Measurements from ENCODE around the gene DNAI4.

Gene DNAI4

DNA sequence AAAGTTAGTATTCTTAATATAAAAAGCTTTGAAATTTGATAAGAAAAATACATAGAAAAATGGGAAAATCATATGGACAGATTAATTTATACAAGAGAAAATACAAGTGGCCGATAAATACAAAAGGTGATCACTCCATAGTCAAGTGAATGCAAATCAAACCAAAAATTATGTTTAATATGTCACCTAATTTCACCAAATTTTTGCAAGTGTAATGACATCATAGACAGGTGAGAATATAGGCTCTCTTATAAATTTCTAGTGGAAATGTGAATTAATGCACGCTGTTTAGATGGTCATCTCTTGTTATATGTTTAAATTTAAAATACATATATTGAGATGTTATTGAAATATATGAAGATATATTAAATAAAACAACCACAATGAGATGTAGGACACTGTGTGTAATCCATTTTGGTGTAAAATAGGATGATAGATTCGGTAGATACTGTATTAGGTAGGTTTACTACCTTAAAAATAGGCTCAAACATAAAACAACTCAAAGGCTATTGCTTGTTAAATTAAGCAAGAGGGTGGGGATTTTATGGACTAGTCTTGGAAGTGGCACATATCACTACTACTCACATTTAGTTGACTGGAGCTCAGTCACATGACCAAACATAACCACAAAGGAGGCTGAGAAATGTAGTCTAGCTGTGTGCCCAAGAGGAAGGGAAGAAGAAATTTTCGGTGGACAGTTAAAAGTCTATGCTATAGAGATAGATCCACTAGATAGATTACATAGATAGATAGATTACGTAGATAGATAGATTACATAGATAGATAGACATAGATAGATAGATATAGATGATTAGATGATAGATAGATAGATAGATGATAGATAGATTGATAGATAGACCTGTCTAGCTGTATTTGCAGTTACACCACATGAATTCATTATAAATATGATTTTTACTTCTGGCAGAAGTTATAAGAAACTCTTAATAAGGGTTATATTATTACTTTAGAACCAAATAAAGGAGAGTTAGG lies 132.7 kb downstream of the DNAI4 start:
- no peaks in the 10 kb centered on the region for H3K9me3 ChIP-seq (ENCODE audit: control insufficient read depth, insufficient read depth, low read depth, low read length)
- H3K4me3 ChIP-seq (ENCODE audit: low read depth, low read length): no peak overlapping the region
- ChIA-PET POLR2A (no interaction called here), CTCF (no interaction called here)
- H3K36me3 ChIP-seq (ENCODE audit: control insufficient read depth in 2 of 2, insufficient read depth in 1 of 2, low read length in 2 of 2): no peaks in the 10 kb centered on the region
- no peaks in the 10 kb centered on the region for H3K4me1 ChIP-seq (ENCODE audit: control insufficient read depth, insufficient read depth, low read length)
- no peak overlapping the region for H3K27ac ChIP-seq (ENCODE audit: extremely low read depth, low read depth, low read length)
- TF ChIP-seq ZNF514 (tag by site-specific recombination; IDR thresholded peaks at IDR 0.05): no peak
- peak; percentile 86; the same call in 1 of the 2 replicates for TF ChIP-seq MZF1 (tag by site-specific recombination; IDR thresholded peaks at IDR 0.05; ENCODE audit: borderline replicate concordance)
- TF ChIP-seq, protein P1, sequence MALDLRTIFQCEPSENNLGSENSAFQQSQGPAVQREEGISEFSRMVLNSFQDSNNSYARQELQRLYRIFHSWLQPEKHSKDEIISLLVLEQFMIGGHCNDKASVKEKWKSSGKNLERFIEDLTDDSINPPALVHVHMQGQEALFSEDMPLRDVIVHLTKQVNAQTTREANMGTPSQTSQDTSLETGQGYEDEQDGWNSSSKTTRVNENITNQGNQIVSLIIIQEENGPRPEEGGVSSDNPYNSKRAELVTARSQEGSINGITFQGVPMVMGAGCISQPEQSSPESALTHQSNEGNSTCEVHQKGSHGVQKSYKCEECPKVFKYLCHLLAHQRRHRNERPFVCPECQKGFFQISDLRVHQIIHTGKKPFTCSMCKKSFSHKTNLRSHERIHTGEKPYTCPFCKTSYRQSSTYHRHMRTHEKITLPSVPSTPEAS (tag by site-specific recombination; IDR thresholded peaks at IDR 0.05): no peak
- TF ChIP-seq YY2 (tag by site-specific recombination; IDR thresholded peaks at IDR 0.05): no peak
- TF ChIP-seq, protein P2, sequence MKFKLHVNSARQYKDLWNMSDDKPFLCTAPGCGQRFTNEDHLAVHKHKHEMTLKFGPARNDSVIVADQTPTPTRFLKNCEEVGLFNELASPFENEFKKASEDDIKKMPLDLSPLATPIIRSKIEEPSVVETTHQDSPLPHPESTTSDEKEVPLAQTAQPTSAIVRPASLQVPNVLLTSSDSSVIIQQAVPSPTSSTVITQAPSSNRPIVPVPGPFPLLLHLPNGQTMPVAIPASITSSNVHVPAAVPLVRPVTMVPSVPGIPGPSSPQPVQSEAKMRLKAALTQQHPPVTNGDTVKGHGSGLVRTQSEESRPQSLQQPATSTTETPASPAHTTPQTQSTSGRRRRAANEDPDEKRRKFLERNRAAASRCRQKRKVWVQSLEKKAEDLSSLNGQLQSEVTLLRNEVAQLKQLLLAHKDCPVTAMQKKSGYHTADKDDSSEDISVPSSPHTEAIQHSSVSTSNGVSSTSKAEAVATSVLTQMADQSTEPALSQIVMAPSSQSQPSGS (tag by site-specific recombination; IDR thresholded peaks at IDR 0.05; ENCODE audit: low read depth): peak; percentile 63
- TF ChIP-seq ZBTB48 (tag by site-specific recombination; IDR thresholded peaks at IDR 0.05): no peak
- no peak for TF ChIP-seq ZNF785 (tag by site-specific recombination; IDR thresholded peaks at IDR 0.05)
- TF ChIP-seq ZNF701 (tag by site-specific recombination; IDR thresholded peaks at IDR 0.05): no peak
- no peak for TF ChIP-seq ZNF175 (tag by site-specific recombination; IDR thresholded peaks at IDR 0.05)
- no peak for TF ChIP-seq ZNF302 (tag by site-specific recombination; IDR thresholded peaks at IDR 0.05; ENCODE audit: low read depth)
- TF ChIP-seq ZNF677 (tag by site-specific recombination; IDR thresholded peaks at IDR 0.05): no peak

DNA sequence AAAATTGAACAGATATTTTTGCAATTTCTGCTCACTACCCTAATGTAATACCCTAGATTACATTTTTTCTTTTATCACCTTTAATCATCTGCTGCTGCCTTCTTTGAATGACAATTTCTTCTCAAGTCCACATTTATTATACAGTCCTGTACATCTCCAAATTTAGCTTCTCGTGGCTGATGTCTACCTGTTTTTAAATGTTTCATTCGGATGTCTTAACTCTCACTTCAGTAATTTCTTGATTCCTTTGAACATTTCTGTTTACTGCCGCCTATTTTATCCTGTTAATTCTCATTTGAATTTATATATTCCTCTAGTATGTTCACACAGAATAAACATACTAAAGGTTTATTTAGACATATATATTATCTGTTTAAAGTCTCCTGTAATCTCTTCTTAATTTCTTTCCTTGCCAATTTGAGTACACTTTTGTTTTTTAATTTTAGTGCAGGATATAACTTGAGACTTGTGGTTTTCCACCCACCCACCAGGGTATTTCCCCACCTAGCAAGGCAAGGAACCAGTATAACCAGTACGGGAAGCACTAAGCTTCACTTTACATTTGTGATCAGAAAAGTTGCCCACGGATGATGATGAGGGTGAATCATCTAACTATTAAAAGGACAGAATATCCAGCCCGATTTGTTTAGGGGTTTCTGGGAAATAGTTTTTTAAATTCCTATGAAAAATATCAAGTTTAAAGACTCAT lies 136.3 kb downstream of the DNAI4 start:
- H3K36me3 ChIP-seq (ENCODE audit: control insufficient read depth in 2 of 2, insufficient read depth in 1 of 2, low read length in 2 of 2): no peaks in the 10 kb centered on the region
- no peak overlapping the region for H3K27ac ChIP-seq (ENCODE audit: extremely low read depth, low read depth, low read length)
- CTCF ChIA-PET: interaction anchor here (0.6 kb wide), 1 partner anchor 937 kb away, joined by 3 read pairs; no protein-coding TSS in a partner anchor
- TF ChIP-seq HOXD13 (CRISPR knock-in tag; IDR thresholded peaks at IDR 0.05; ENCODE audit: borderline replicate concordance) (no peak), ZBTB21 (tag by site-specific recombination; IDR thresholded peaks at IDR 0.05) (no peak), ZNF239 (tag by site-specific recombination; IDR thresholded peaks at IDR 0.05) (no peak), SP7 (tag by site-specific recombination; IDR thresholded peaks at IDR 0.05) (no peak), RBAK (tag by site-specific recombination; IDR thresholded peaks at IDR 0.05) (no peak), ZNF560 (tag by site-specific recombination; IDR thresholded peaks at IDR 0.05; ENCODE audit: borderline replicate concordance) (no peak), ZNF830 (tag by site-specific recombination; IDR thresholded peaks at IDR 0.05; ENCODE audit: low read depth) (no peak), ZNF37A (tag by site-specific recombination; IDR thresholded peaks at IDR 0.05) (no peak), ZBTB1 (tag by site-specific recombination; IDR thresholded peaks at IDR 0.05) (no peak), EGR2 (tag by site-specific recombination; IDR thresholded peaks at IDR 0.05; ENCODE audit: low read depth) (no peak), KLF9 (tag by site-specific recombination; IDR thresholded peaks at IDR 0.05; ENCODE audit: low read depth) (no peak), ZNF544 (tag by site-specific recombination; IDR thresholded peaks at IDR 0.05) (no peak), ZNF585B (tag by site-specific recombination; IDR thresholded peaks at IDR 0.05) (no peak), ZNF747 (tag by site-specific recombination; IDR thresholded peaks at IDR 0.05) (no peak)
- TF ChIP-seq, protein P3, sequence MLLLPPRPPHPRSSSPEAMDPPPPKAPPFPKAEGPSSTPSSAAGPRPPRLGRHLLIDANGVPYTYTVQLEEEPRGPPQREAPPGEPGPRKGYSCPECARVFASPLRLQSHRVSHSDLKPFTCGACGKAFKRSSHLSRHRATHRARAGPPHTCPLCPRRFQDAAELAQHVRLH (tag by site-specific recombination; IDR thresholded peaks at IDR 0.05): no peak
- TF ChIP-seq, protein P4, sequence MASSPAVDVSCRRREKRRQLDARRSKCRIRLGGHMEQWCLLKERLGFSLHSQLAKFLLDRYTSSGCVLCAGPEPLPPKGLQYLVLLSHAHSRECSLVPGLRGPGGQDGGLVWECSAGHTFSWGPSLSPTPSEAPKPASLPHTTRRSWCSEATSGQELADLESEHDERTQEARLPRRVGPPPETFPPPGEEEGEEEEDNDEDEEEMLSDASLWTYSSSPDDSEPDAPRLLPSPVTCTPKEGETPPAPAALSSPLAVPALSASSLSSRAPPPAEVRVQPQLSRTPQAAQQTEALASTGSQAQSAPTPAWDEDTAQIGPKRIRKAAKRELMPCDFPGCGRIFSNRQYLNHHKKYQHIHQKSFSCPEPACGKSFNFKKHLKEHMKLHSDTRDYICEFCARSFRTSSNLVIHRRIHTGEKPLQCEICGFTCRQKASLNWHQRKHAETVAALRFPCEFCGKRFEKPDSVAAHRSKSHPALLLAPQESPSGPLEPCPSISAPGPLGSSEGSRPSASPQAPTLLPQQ (tag by site-specific recombination; IDR thresholded peaks at IDR 0.05): no peak
- TF ChIP-seq, protein P5, sequence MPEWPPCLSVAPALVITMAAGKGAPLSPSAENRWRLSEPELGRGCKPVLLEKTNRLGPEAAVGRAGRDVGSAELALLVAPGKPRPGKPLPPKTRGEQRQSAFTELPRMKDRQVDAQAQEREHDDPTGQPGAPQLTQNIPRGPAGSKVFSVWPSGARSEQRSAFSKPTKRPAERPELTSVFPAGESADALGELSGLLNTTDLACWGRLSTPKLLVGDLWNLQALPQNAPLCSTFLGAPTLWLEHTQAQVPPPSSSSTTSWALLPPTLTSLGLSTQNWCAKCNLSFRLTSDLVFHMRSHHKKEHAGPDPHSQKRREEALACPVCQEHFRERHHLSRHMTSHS (tag by site-specific recombination; IDR thresholded peaks at IDR 0.05): no peak
- TF ChIP-seq, protein P6, sequence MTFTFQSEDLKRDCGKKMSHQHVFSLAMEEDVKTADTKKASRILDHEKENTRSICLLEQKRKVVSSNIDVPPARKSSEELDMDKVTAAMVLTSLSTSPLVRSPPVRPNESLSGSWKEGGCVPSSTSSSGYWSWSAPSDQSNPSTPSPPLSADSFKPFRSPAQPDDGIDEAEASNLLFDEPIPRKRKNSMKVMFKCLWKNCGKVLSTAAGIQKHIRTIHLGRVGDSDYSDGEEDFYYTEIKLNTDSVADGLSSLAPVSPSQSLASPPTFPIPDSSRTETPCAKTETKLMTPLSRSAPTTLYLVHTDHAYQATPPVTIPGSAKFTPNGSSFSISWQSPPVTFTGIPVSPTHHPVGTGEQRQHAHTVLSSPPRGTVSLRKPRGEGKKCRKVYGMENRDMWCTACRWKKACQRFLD (tag by site-specific recombination; IDR thresholded peaks at IDR 0.05): no peak
- no peaks in the 10 kb centered on the region for H3K9me3 ChIP-seq (ENCODE audit: control insufficient read depth, insufficient read depth, low read depth, low read length)
- H3K4me3 ChIP-seq (ENCODE audit: low read depth, low read length): no peak overlapping the region
- no peaks in the 10 kb centered on the region for H3K4me1 ChIP-seq (ENCODE audit: control insufficient read depth, insufficient read depth, low read length)
- POLR2A ChIA-PET: no interaction called here

All from HEK293 (cell line).